HepG2 (cell line): Measurements from ENCODE around the gene ZBTB46. TPM values are rescaled to one million over a fixed set of nuclear protein-coding genes. Genes with fewer than 3 reads are reported as not detected.
A peak's percentile ranks its signal among the peaks of the same experiment; 100 is the strongest.

ENCODE experiments used
- ATF7-NPFF ChIP-seq: sonication (generic); formaldehyde crosslinking; IDR thresholded peaks from 2 replicates; pipeline ENCODE4 v1.8.1; 2023; ENCODE audit warnings: mild to moderate bottlenecking, low read depth, missing genetic modification reagents, moderate library complexity
- CENPX ChIP-seq: sonication (generic); formaldehyde crosslinking; IDR thresholded peaks from 2 replicates; pipeline ENCODE4 v1.9.0; 2021; ENCODE audit warnings: mild to moderate bottlenecking, missing genetic modification reagents, moderate library complexity
- EP300 ChIP-seq, 3 experiments: sonication (generic) in 1 of 3; formaldehyde crosslinking in 1 of 3; IDR thresholded peaks; 2 replicates each; pipeline versions ENCODE4 v1.5.1 to v1.6.1; 2011 to 2020; ENCODE audit warnings: low read depth in 2 of 3, low read length in 2 of 3, borderline replicate concordance in 1 of 3, improper control_type of control experiment in 1 of 3, mild to moderate bottlenecking in 1 of 3, missing genetic modification reagents in 1 of 3, moderate library complexity in 1 of 3
- FIP1L1 ChIP-seq: fragments of 200-400 bp; formaldehyde crosslinking; IDR thresholded peaks from 2 replicates; pipeline ENCODE4 v1.6.1; 2018; ENCODE audit warnings: low read depth, mild to moderate bottlenecking, low read length, moderate library complexity, borderline replicate concordance; ENCODE audit not compliant: insufficient read depth
- HOXA7 ChIP-seq: sonication (generic); formaldehyde crosslinking; IDR thresholded peaks from 2 replicates; pipeline ENCODE4 v1.8.1; 2022; ENCODE audit warnings: mild to moderate bottlenecking, missing genetic modification reagents, moderate library complexity
- NBN ChIP-seq: fragments of 450-650 bp; conservative IDR thresholded peaks from 2 replicates; pipeline ENCODE4 v1.6.1; 2017
- RFXAP ChIP-seq: sonication (generic); formaldehyde crosslinking; IDR thresholded peaks from 2 replicates; pipeline ENCODE4 v1.4.0; 2020; ENCODE audit warnings: missing genetic modification reagents, borderline replicate concordance
- SP5 ChIP-seq: IDR thresholded peaks from 2 replicates; pipeline ENCODE4 v1.6.1; 2016; ENCODE audit warnings: low read depth, borderline replicate concordance
- TCF7 ChIP-seq: sonication (generic); IDR thresholded peaks from 2 replicates; pipeline ENCODE4 v1.6.1; 2016; ENCODE audit warnings: antibody characterized with exemption, low read depth
- TRIM24 ChIP-seq: sonication (generic); formaldehyde crosslinking; IDR thresholded peaks from 2 replicates; pipeline ENCODE4 v1.8.0; 2022; ENCODE audit warnings: mild to moderate bottlenecking, missing genetic modification reagents
- ZNF75D ChIP-seq: sonication (generic); formaldehyde crosslinking; IDR thresholded peaks from 2 replicates; pipeline ENCODE4 v1.8.1; 2023; ENCODE audit warnings: missing genetic modification reagents, mild to moderate bottlenecking, borderline replicate concordance
- ZNF776 ChIP-seq: sonication (generic); formaldehyde crosslinking; IDR thresholded peaks from 2 replicates; pipeline ENCODE4 v1.4.0; 2020; ENCODE audit warnings: mild to moderate bottlenecking, missing genetic modification reagents
- polyA plus RNA-seq, 8 experiments: library from polyadenylated mRNA; depleted of rRNA in 3 of 8; stranded (reverse) in 7 of 8; unstranded in 1 of 8; fragments of >200 nt; fragmentation: Illumina TruSeq in 4 of 8; extraction: Trizol in 4 of 8; gene quantifications; 2 replicates each; pipeline versions ENCODE4 v1.2.1 to v1.2.3, GENCODE V29; 2011 to 2016; ENCODE audit warnings: low read depth in 4 of 8, missing spikeins in 1 of 8, mixed read lengths in 1 of 8; ENCODE audit not compliant: insufficient read depth in 1 of 8
- total RNA-seq, 5 experiments: library from RNA; depleted of rRNA; stranded (reverse); fragments of >200 nt; fragmentation: Illumina TruSeq; extraction: Trizol; gene quantifications; 2 replicates each; pipeline ENCODE4 v1.2.3, GENCODE V29; 2016; ENCODE audit warnings: low read depth in 1 of 5
- TF ChIP-seq, protein P1 (sequence below): sonication (generic); formaldehyde crosslinking; IDR thresholded peaks from 2 replicates; pipeline ENCODE4 v1.5.0; 2020; ENCODE audit warnings: missing genetic modification reagents
- TF ChIP-seq, protein P2 (sequence below): sonication (generic); formaldehyde crosslinking; IDR thresholded peaks from 2 replicates; pipeline ENCODE4 v1.4.0; 2020; ENCODE audit warnings: missing genetic modification reagents, mild to moderate bottlenecking, borderline replicate concordance
- TF ChIP-seq, protein P3 (sequence below): sonication (generic); formaldehyde crosslinking; IDR thresholded peaks from 2 replicates; pipeline ENCODE4 v1.5.1; 2020; ENCODE audit warnings: mild to moderate bottlenecking, missing genetic modification reagents, borderline replicate concordance
- TF ChIP-seq, protein P4 (sequence below): sonication (generic); formaldehyde crosslinking; IDR thresholded peaks from 2 replicates; pipeline ENCODE4 v1.4.0; 2020; ENCODE audit warnings: missing genetic modification reagents

ZBTB46 gene
- total and polyA plus RNA-seq, 2 of the 13 experiments (the other 11 are each of a cell fraction or from before 2014, with no cell fraction given), result 1.6 to 13.5 TPM

DNA sequence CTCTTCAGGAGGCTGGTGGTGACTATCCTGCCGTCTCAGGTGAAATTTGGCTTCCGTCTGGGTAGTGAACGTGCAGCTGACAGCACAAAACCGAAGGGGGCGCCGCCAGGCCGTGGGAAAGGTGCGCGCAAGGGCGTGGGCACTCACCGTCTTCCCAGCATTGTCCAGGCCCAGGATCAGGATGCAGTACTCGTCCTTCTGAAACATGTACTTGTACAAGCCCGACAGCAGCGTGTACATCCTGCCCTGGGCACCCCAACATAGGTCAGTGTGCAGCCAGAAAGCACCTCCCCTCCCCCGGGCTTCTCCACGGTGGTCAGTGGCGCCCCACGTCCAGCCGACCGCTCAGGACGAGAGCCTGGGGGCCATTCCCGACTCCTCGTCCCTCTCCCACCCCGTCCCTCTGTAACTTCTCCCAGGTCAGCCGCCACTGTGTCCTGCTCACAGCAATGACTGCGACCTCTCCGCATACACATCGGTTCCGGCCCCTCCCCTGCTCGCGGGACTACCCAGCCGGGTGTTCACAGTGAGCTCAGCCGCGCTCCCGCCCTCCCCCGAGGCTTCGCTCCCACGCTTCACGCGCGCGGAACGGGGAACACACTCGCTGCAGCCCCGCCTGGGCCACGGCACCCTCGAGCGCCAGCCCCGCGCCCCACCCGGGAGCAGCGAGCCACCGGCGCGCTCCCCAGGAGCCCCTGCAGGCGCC, 124.1 kb downstream of the ZBTB46 start (continued):
- TF ChIP-seq EP300 (IDR thresholded peaks at IDR 0.05; ENCODE audit: low read depth in 2 of 2, low read length in 2 of 2), result no peak
- TF ChIP-seq EP300 (CRISPR knock-in tag; IDR thresholded peaks at IDR 0.05; ENCODE audit: borderline replicate concordance), result no peak; the same call in none of the 2 replicates
- no peak for TF ChIP-seq CENPX (CRISPR knock-in tag)
- TF ChIP-seq TRIM24 (CRISPR knock-in tag), result no peak
- no peak; the same call in 1 of the 2 replicates for TF ChIP-seq TCF7
- TF ChIP-seq RFXAP (CRISPR knock-in tag), result no peak
- no peak for TF ChIP-seq FIP1L1
- TF ChIP-seq HOXA7 (CRISPR knock-in tag), result no peak
- TF ChIP-seq, protein P1, sequence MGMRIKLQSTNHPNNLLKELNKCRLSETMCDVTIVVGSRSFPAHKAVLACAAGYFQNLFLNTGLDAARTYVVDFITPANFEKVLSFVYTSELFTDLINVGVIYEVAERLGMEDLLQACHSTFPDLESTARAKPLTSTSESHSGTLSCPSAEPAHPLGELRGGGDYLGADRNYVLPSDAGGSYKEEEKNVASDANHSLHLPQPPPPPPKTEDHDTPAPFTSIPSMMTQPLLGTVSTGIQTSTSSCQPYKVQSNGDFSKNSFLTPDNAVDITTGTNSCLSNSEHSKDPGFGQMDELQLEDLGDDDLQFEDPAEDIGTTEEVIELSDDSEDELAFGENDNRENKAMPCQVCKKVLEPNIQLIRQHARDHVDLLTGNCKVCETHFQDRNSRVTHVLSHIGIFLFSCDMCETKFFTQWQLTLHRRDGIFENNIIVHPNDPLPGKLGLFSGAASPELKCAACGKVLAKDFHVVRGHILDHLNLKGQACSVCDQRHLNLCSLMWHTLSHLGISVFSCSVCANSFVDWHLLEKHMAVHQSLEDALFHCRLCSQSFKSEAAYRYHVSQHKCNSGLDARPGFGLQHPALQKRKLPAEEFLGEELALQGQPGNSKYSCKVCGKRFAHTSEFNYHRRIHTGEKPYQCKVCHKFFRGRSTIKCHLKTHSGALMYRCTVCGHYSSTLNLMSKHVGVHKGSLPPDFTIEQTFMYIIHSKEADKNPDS (CRISPR knock-in tag), result 0 out of 2 replicates have a peak, but pooled peaks have one; percentile 46
- TF ChIP-seq, protein P2, sequence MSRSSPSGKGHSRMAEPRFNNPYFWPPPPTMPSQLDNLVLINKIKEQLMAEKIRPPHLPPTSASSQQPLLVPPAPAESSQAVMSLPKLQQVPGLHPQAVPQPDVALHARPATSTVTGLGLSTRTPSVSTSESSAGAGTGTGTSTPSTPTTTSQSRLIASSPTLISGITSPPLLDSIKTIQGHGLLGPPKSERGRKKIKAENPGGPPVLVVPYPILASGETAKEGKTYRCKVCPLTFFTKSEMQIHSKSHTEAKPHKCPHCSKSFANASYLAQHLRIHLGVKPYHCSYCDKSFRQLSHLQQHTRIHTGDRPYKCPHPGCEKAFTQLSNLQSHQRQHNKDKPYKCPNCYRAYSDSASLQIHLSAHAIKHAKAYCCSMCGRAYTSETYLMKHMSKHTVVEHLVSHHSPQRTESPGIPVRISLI (CRISPR knock-in tag), result peak; percentile 56; the same call in 1 of the 2 replicates
- TF ChIP-seq ZNF75D (CRISPR knock-in tag), result no peak
- TF ChIP-seq, protein P3, sequence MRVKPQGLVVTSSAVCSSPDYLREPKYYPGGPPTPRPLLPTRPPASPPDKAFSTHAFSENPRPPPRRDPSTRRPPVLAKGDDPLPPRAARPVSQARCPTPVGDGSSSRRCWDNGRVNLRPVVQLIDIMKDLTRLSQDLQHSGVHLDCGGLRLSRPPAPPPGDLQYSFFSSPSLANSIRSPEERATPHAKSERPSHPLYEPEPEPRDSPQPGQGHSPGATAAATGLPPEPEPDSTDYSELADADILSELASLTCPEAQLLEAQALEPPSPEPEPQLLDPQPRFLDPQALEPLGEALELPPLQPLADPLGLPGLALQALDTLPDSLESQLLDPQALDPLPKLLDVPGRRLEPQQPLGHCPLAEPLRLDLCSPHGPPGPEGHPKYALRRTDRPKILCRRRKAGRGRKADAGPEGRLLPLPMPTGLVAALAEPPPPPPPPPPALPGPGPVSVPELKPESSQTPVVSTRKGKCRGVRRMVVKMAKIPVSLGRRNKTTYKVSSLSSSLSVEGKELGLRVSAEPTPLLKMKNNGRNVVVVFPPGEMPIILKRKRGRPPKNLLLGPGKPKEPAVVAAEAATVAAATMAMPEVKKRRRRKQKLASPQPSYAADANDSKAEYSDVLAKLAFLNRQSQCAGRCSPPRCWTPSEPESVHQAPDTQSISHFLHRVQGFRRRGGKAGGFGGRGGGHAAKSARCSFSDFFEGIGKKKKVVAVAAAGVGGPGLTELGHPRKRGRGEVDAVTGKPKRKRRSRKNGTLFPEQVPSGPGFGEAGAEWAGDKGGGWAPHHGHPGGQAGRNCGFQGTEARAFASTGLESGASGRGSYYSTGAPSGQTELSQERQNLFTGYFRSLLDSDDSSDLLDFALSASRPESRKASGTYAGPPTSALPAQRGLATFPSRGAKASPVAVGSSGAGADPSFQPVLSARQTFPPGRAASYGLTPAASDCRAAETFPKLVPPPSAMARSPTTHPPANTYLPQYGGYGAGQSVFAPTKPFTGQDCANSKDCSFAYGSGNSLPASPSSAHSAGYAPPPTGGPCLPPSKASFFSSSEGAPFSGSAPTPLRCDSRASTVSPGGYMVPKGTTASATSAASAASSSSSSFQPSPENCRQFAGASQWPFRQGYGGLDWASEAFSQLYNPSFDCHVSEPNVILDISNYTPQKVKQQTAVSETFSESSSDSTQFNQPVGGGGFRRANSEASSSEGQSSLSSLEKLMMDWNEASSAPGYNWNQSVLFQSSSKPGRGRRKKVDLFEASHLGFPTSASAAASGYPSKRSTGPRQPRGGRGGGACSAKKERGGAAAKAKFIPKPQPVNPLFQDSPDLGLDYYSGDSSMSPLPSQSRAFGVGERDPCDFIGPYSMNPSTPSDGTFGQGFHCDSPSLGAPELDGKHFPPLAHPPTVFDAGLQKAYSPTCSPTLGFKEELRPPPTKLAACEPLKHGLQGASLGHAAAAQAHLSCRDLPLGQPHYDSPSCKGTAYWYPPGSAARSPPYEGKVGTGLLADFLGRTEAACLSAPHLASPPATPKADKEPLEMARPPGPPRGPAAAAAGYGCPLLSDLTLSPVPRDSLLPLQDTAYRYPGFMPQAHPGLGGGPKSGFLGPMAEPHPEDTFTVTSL (CRISPR knock-in tag), result no peak
- 0 out of 2 replicates have a peak, but pooled peaks have one; percentile 30 for TF ChIP-seq SP5
- TF ChIP-seq, protein P4, sequence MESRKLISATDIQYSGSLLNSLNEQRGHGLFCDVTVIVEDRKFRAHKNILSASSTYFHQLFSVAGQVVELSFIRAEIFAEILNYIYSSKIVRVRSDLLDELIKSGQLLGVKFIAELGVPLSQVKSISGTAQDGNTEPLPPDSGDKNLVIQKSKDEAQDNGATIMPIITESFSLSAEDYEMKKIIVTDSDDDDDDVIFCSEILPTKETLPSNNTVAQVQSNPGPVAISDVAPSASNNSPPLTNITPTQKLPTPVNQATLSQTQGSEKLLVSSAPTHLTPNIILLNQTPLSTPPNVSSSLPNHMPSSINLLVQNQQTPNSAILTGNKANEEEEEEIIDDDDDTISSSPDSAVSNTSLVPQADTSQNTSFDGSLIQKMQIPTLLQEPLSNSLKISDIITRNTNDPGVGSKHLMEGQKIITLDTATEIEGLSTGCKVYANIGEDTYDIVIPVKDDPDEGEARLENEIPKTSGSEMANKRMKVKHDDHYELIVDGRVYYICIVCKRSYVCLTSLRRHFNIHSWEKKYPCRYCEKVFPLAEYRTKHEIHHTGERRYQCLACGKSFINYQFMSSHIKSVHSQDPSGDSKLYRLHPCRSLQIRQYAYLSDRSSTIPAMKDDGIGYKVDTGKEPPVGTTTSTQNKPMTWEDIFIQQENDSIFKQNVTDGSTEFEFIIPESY (CRISPR knock-in tag), result peak; percentile 79
- TF ChIP-seq ATF7-NPFF (CRISPR knock-in tag), result no peak
- no peak for TF ChIP-seq NBN
- 0 out of 2 replicates have a peak, but pooled peaks have one; percentile 34 for TF ChIP-seq ZNF776 (CRISPR knock-in tag)
